Suprapubic skin (tissue), 3 donors: Measurements from ENCODE around the gene ATXN2.

Experiments
- POLR2A ChIP-seq, 2 donors: fragments of 450-650 bp; IDR thresholded peaks; one replicate each; pipeline ENCODE4 v1.6.1; 2017; ENCODE audit warnings: antibody characterized with exemption in 2 of 2, mild to moderate bottlenecking in 2 of 2, moderate library complexity in 2 of 2
- TF ChIP-seq, protein P1 (sequence below), 2 donors: fragments of 200-600 bp in 1 of 2; fragments of 450-650 bp in 1 of 2; sonication (generic) in 1 of 2; IDR thresholded peaks; one replicate each; pipeline ENCODE4 v1.5.1; 2016 to 2019; ENCODE audit warnings: antibody characterized with exemption in 2 of 2, mild to moderate bottlenecking in 1 of 2, moderate library complexity in 1 of 2

DNA sequence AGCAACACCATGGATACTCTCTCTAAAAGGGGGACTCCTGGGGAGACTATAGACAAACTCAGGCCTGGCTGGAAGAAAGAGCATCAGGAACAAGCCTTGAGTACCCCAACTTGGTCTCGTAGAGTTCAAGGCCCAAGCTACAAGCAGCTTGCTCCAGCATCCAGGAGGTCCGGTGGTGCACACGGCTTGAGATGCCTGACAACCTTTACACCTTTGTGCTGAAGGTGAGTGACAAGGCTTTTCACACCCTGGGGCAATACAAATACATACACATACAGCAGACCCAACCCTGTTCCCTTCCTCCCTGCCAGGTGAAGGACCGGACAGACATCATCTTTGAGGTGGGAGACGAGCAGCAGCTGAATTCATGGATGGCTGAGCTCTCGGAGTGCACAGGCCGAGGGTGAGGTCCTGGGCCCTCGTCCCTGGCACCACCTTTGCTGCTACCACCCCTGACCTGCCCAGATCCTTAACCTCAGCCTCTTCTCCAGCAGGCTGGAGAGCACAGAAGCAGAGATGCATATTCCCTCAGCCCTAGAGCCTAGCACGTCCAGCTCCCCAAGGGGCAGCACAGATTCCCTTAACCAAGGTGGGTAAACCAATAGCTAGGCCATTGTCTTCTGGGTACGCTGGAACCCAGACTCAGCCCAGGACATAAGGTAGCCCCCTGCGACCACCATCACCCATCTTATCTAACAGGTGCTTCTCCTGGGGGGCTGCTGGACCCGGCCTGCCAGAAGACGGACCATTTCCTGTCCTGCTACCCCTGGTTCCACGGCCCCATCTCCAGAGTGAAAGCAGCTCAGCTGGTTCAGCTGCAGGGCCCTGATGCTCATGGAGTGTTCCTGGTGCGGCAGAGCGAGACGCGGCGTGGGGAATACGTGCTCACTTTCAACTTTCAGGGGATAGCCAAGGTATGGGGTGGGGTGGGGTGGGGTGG lies 152.2 kb downstream of the ATXN2 start:
- TF ChIP-seq, protein P1, sequence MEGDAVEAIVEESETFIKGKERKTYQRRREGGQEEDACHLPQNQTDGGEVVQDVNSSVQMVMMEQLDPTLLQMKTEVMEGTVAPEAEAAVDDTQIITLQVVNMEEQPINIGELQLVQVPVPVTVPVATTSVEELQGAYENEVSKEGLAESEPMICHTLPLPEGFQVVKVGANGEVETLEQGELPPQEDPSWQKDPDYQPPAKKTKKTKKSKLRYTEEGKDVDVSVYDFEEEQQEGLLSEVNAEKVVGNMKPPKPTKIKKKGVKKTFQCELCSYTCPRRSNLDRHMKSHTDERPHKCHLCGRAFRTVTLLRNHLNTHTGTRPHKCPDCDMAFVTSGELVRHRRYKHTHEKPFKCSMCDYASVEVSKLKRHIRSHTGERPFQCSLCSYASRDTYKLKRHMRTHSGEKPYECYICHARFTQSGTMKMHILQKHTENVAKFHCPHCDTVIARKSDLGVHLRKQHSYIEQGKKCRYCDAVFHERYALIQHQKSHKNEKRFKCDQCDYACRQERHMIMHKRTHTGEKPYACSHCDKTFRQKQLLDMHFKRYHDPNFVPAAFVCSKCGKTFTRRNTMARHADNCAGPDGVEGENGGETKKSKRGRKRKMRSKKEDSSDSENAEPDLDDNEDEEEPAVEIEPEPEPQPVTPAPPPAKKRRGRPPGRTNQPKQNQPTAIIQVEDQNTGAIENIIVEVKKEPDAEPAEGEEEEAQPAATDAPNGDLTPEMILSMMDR (IDR thresholded peaks at IDR 0.05): no peak
- TF ChIP-seq POLR2A (IDR thresholded peaks at IDR 0.05): no peak
